HG03521 (cell line): ENCODE data around the gene RNF103.
"Not testable (repeated sequence)": the region's sequence is repeated elsewhere in the genome, so short reads cannot be mapped to it uniquely, and the experiment has no call there.

Source experiments
- ATAC-seq: cut with Tn5 transposase; IDR thresholded peaks from one replicate; pipeline ENCODE4 v1.9.1; 2021; ENCODE audit warnings: mild to moderate bottlenecking, moderate library complexity; ENCODE audit not compliant: unreplicated experiment

RNF103 gene

DNA sequence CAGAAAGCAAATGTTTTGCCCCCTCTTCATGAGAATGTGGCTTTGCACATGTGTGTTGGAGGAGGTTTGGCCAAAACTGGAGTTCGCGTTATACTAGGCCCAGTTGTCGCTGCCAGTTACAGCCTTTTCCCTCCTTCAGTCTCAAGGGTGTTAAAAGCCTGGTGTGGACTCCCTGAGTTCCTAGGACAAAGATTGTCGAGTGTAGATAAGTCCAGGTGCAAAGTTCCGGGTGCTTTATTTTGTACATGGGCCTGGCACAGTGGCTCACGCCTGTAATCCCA is 542 bp upstream of the RNF103 start:
- ATAC-seq: no peak

- ATAC-seq: peak; percentile 45
Observed at GRCh38 chr2:86623043-86623493, 597 bp downstream of the RNF103 start.

DNA sequence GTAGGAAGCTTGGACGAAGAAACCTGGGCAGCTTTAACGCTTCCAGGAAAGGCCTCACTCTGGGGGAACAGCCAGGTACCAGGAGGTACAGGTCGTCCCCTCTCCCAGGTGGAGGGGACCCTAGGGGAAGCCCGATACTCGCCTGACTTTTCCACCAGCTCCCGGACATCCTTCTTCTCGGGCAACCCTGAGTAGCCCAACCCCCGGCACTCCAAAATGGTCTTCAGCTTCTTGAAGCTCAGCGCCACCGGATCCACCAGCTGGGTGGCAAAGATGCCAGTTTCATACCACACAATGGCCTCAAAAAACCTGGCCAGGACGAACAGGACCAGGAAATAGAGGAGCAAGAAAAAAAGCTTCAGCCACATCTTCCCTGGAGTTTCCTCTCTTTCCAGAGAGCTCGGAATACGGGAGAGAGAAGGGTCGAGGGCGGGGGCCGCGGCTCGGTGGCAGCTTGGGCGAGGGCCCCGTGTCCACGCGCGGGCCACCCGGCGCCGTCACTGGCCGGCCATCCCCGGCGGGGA is 1.1 kb downstream of the RNF103 start:
- ATAC-seq: no peak

- ATAC-seq: no peak
Observed at GRCh38 chr2:86621280-86621943, 2.3 kb downstream of the RNF103 start.

DNA sequence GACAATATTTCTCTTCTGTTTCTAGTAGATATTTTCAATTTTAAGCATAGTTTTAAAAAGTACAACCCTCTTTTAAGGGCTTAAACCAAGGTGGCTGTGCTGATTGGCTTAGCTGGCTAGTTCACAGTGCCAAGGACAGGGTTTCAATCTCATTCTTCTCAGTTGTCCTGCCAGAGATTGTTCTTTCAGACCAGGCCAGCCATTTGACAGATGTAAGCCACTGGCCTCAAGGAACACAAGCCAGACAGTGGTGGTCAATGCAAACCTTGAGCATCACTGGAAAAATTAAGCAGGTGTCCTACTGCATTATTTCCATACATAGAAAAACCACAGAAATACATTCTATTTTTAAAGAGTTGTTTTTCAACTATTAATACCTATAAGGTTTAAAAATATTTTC is 5.9 kb downstream of the RNF103 start:
- no peak for ATAC-seq

DNA sequence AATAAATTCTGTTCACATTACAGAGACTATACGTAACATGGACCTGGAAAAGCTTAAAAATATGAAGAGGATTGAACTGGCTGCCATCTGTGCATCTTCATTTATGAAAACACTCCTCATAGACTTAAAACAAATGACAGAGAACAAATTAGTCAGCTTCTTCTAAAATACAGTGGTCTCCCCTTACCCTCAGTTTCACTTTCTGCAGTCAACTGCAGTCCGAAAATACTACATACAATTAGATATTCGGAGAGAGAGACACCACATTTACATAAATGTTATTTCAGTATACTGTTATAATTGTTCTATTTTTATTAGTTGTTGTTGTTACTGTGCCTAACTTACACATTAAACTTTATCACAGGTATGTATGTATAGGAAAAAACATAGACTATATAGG is 6.5 kb downstream of the RNF103 start:
- ATAC-seq: no peak

DNA sequence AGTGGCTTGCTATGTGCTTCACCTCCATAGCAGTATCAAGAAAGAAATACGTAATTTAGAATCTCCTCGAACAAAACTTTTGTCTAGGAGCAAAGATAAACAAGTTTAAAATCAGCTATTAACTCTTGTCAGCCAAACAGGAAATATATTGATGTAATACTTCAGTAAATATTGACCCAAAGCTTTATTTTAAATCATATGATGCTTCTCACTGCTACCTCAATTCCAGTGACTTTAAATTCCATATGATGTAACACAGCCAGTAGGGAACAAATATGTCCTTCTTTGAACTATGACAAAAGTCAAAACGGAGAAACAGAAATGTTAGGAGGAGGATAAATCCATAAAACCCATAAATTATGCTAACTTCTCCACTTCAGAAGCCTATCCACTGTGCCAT is 7.2 kb downstream of the RNF103 start:
- ATAC-seq: no peak

DNA sequence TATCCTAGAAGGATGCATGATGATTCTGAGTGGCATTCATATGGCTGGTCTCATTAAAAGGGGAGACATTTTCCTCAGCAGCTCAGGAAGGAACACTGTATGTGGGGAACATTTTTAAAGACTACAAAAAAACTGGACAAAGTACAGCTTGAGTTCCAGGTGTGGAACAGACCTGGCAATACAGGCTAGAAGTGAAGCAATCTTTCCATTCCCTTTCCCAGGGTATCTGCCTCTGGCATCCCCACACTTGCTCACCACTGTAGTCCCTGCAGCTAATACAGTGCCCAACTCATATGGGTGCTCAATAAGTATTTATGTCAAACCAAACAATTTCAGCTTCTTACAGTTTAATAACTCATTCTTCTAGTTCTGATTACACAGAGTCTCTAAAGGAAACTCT is 8.1 kb downstream of the RNF103 start:
- ATAC-seq: no peak

- ATAC-seq: no peak
Observed at GRCh38 chr2:86613515-86613914, 10.2 kb downstream of the RNF103 start.

GRCh38 chr2:86610871-86611270 is 12.8 kb downstream of the RNF103 start:
- ATAC-seq: no peak

GRCh38 chr2:86608832-86609410 is 14.7 kb downstream of the RNF103 start:
- ATAC-seq: no peak

- ATAC-seq: no peak
Observed at GRCh38 chr2:86603905-86604304, 19.8 kb downstream of the RNF103 start.

GRCh38 chr2:86598966-86599365 is 24.7 kb downstream of the RNF103 start:
- no peak for ATAC-seq

- no peak for ATAC-seq
Observed at GRCh38 chr2:86596118-86596517, 27.5 kb downstream of the RNF103 start.

DNA sequence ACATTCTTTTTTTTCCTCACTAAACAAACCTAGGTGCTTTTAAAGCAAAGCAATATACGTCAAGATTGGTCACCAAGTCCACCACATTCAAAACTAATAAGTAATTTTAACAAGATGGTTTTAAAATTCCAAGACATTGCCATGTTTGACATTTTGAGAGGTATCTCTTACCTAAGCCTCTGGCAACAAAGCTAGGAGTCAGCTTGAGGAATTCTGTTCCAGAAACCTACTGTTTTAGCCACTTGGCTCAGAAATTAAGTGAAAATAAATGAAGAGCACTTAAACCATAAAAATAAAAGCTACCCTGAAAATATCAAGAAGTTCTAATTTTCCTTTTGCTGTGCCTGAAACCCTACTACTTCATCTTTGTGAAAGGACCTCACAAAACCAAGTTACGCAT is 30.4 kb downstream of the RNF103 start:
- ATAC-seq: no peak

DNA sequence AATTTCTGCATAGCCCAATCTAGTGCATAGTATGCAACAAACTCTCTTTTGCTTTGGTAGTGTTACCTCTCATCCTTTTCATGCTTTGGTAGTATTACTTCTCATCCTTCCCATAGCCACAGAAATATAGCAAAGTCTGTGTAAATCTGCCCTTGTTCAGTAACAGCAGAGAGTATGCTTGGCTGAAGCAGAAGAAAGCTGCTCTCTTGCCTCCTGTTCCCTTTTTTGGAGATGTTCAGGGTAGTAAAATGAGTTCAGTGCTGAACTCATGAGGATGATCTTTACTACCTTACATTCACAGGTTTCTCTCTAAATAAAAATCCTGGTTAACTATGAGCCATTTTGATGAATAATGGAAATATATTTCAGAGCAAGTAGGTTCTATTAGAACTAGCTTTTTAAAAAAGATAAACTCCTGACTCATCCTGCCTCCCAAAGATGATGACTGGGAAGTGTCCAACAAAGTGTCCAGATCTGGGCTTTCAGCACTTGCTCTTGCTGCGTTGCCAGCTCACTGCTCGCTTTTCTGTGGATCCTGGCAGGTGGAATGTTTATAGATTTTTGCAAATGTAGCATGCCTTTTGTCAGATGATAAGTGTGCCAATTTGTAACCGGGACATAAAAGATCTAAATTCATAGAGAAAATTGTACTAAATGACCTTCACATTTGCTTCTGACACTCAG is 31.0 kb downstream of the RNF103 start:
- ATAC-seq: no peak

GRCh38 chr2:86589701-86590100 is 34.0 kb downstream of the RNF103 start:
- ATAC-seq: not testable (repeated sequence)

DNA sequence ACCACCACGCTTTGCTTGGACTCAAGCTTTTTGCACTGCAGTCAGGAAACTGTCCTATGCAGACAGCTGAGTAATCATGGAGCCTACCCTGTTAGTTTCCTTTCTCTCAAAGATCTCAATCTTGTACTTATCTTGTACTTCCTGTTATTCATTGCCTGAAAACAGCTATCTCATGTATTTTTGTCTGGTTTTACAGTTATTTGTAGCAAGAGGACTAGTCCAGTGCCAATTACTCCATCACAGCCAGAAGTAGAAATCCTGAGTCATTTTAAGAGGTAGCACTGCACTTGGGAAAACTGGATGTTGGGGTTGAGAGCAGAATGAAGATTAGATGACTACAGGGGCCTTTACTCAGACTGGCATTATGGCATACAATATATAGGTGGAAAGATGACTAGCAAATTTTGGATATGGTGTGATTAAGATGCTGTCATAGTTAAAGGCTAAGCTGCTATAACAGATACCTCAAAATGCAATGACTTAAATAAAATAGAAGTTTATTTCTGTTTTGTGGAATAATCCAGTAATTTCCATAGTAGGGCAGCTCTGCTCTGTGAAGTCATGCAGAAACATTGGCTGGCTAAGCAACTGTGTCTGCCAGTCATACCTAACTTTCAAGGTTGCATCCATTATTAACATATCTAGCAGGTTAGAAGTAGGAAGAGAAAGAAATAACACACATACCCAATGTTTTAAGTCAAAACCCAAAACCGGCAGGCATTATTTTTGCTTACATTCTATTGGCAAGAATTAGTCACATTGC is 39.3 kb downstream of the RNF103 start:
- peak; percentile 48 for ATAC-seq

DNA sequence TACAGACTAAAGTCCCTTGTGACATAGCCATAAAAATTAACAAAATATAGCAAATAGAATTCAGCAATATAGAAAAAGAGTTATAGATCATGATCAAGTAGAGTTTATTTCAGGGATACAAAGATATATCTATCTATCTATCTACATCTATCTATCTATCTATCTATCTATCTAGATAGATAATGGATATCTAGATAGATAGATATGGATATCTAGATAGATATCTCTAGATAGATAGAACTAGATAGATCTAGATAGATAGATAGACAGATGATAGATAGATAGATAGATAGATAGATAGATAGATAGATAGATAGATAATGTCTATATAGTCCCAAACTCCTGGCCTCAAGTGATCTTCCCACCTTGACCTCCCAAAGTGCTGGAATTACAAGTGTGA is 43.1 kb downstream of the RNF103 start:
- ATAC-seq: no peak

DNA sequence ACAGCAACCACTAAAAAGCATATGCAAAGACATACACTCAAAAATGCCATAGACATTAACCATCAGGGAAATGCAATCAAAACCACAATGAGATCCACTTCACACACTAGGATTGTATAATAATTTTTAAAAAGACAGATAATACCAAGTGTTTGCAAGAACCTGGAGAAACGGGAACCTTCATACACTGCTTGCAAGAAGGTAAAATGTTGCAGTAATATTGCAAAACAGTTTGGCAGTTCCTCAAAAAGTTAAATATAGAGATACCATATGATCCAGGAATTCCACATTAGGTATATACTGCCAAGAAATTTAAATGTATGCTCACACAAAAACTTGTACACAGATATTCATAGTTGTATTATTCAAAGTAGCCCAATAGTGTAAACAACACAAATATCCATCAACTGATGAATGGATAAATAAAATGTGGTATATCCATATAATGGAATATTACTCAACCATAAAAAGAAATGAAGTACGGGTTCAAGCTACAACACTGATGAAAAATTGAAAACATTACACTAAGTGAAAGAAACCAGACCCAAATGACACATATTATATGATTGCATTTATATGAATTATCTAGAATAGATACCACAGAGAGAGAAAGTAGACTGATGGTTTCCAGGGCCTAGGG is 45.7 kb downstream of the RNF103 start:
- ATAC-seq: no peak

DNA sequence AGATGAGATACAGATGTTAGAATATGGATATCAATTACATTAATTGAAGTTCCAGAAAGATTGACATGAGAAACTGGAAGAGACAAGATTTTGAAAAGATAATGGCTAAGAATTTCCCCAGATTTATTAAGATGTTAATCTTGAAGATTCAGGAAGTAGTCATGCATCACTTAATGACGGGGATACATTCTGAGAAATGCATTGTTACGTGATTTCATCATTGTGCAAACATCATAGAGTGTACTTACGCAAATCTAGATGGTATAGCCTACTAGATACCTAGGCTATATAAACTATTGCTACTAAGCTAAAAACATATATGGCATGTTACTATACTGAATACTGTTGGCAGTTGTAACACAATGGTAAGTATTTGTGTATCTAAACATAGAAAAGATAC is 53.6 kb downstream of the RNF103 start:
- no peak for ATAC-seq
